Measurements from ENCODE around the gene ZNF136. TPM values are rescaled to one million over a fixed set of nuclear protein-coding genes. Genes with fewer than 3 reads are reported as not detected.

ZNF136 gene
- total RNA-seq, 4 donors from 2014 or later, result 7.3 to 10.8 (median 8.4) TPM

- H3K9me3 ChIP-seq, result peaks cover 18% of the 10 kb centered on the region
- 95% methylated on average over 4 of the region's 4 CpGs for WGBS
- H3K4me1 ChIP-seq, result no peaks in the 10 kb centered on the region
- peaks cover 4% of the 10 kb centered on the region for H3K36me3 ChIP-seq
- no peak for TF ChIP-seq EP300 (IDR thresholded peaks at IDR 0.05)
- TF ChIP-seq, protein P1, sequence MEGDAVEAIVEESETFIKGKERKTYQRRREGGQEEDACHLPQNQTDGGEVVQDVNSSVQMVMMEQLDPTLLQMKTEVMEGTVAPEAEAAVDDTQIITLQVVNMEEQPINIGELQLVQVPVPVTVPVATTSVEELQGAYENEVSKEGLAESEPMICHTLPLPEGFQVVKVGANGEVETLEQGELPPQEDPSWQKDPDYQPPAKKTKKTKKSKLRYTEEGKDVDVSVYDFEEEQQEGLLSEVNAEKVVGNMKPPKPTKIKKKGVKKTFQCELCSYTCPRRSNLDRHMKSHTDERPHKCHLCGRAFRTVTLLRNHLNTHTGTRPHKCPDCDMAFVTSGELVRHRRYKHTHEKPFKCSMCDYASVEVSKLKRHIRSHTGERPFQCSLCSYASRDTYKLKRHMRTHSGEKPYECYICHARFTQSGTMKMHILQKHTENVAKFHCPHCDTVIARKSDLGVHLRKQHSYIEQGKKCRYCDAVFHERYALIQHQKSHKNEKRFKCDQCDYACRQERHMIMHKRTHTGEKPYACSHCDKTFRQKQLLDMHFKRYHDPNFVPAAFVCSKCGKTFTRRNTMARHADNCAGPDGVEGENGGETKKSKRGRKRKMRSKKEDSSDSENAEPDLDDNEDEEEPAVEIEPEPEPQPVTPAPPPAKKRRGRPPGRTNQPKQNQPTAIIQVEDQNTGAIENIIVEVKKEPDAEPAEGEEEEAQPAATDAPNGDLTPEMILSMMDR (IDR thresholded peaks at IDR 0.05), result no peak
- TF ChIP-seq POLR2A (IDR thresholded peaks at IDR 0.05), result no peak
- no peak for TF ChIP-seq POLR2AphosphoS5 (IDR thresholded peaks at IDR 0.05)
- no peak for DNase-seq (ENCODE audit: low spot score in 2 of 2)
- no peak overlapping the region for H3K27ac ChIP-seq
- no peak overlapping the region for H3K4me3 ChIP-seq
- no peaks in the 10 kb centered on the region for H3K27me3 ChIP-seq
Measured at GRCh38 chr19:12205296-12205695, 42.4 kb downstream of the ZNF136 start.

DNA sequence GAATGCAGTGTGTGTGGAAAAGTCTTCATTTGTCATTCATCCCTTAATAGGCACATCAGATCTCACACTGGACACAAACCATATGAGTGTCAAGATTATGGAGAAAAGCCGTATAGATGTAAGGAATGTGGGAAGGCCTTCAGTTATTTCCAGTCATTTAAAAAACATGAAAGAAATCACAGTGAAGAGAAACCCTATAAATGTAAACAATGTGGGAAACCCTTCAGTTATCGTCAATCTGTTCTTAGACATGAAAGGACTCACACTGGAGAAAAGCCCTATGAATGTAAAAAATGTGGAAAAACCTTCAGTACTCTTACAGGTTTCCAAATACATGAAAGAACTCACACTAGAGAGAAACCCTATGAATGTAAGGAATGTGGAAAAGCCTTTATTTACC is 45.3 kb downstream of the ZNF136 start:
- Histone ChIP-seq H3K4me1 (no peaks in the 10 kb centered on the region), H3K27ac (no peak overlapping the region), H3K9me3 (peaks cover 34% of the 10 kb centered on the region), H3K36me3 (peaks cover 4% of the 10 kb centered on the region), H3K4me3 (no peak overlapping the region), H3K27me3 (no peaks in the 10 kb centered on the region)
- TF ChIP-seq, protein P1 (IDR thresholded peaks at IDR 0.05), result no peak
- no peak for TF ChIP-seq EP300 (IDR thresholded peaks at IDR 0.05)
- no peak for TF ChIP-seq POLR2AphosphoS5 (IDR thresholded peaks at IDR 0.05)
- no peak for TF ChIP-seq POLR2A (IDR thresholded peaks at IDR 0.05)
- WGBS, result 94% methylated on average over 2 of the region's 2 CpGs
- DNase-seq (ENCODE audit: low spot score in 2 of 2), result no peak

GRCh38 chr19:12217332-12217731 is 54.4 kb downstream of the ZNF136 start:
- Histone ChIP-seq H3K9me3 (peaks cover 32% of the 10 kb centered on the region), H3K4me3 (no peak overlapping the region)

GRCh38 chr19:12222980-12223630 is 60.2 kb downstream of the ZNF136 start:
- H3K9me3 ChIP-seq, result peaks cover 5% of the 10 kb centered on the region
- no peaks in the 10 kb centered on the region for H3K27me3 ChIP-seq
- peaks cover 8% of the 10 kb centered on the region for H3K36me3 ChIP-seq
- 55% methylated on average over 1 of the region's 1 CpG for WGBS
- TF ChIP-seq POLR2A (IDR thresholded peaks at IDR 0.05), result no peak
- no peak for TF ChIP-seq POLR2AphosphoS5 (IDR thresholded peaks at IDR 0.05)
- no peak for TF ChIP-seq EP300 (IDR thresholded peaks at IDR 0.05)
- TF ChIP-seq, protein P1 (IDR thresholded peaks at IDR 0.05), result no peak
- H3K4me1 ChIP-seq, result no peaks in the 10 kb centered on the region
- no peak overlapping the region for H3K4me3 ChIP-seq
- DNase-seq (ENCODE audit: low spot score in 2 of 2), result no peak
- H3K27ac ChIP-seq, result no peak overlapping the region

More at GRCh38 chr19:12217332-12217731, 54.4 kb downstream of the ZNF136 start:
- TF ChIP-seq POLR2A (IDR thresholded peaks at IDR 0.05) (no peak), EP300 (IDR thresholded peaks at IDR 0.05) (no peak), POLR2AphosphoS5 (IDR thresholded peaks at IDR 0.05) (no peak)
- TF ChIP-seq, protein P1 (IDR thresholded peaks at IDR 0.05), result no peak
- Histone ChIP-seq H3K27ac (no peak overlapping the region), H3K36me3 (no peaks in the 10 kb centered on the region), H3K4me1 (no peaks in the 10 kb centered on the region), H3K27me3 (no peaks in the 10 kb centered on the region)
- DNase-seq (ENCODE audit: low spot score in 2 of 2), result no peak

DNA sequence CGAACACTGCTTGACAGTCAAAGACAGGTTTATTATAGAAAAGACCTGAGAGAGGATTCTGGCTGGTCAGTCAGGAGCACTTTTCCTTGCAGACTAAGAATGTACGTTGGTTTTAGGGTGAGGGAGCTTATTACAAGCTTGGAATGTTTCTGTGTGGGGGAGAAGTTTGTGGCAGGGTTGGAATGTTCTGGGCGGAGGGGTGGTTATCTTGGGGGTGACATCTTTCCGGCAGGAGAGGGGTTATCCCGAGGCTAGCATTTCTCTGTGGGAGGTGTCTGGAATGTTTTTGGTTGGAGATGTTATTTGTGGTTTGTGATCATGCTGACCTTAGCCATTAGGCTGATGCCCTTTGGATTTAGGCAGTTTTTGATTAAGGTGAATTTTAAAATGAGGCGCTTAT is 61.8 kb downstream of the ZNF136 start:
- peaks cover 3% of the 10 kb centered on the region for H3K9me3 ChIP-seq
- peaks cover 11% of the 10 kb centered on the region for H3K36me3 ChIP-seq
- H3K27me3 ChIP-seq, result no peaks in the 10 kb centered on the region
- no peaks in the 10 kb centered on the region for H3K4me1 ChIP-seq
- H3K4me3 ChIP-seq, result no peak overlapping the region
- no peak for TF ChIP-seq POLR2A (IDR thresholded peaks at IDR 0.05)
- no peak for TF ChIP-seq EP300 (IDR thresholded peaks at IDR 0.05)
- TF ChIP-seq, protein P1 (IDR thresholded peaks at IDR 0.05), result no peak
- TF ChIP-seq POLR2AphosphoS5 (IDR thresholded peaks at IDR 0.05), result no peak
- no peak for DNase-seq (ENCODE audit: low spot score in 2 of 2)
- no peak overlapping the region for H3K27ac ChIP-seq
- 91% methylated on average over 6 of the region's 6 CpGs for WGBS

Measured in suprapubic skin (tissue), 4 donors.